ENCODE measurements around the gene NEK7. TPM values are rescaled to one million over a fixed set of nuclear protein-coding genes. Genes with fewer than 3 reads are reported as not detected.

Gene NEK7
- total RNA-seq, 1 donor from 2014 or later = 57.4 TPM

DNA sequence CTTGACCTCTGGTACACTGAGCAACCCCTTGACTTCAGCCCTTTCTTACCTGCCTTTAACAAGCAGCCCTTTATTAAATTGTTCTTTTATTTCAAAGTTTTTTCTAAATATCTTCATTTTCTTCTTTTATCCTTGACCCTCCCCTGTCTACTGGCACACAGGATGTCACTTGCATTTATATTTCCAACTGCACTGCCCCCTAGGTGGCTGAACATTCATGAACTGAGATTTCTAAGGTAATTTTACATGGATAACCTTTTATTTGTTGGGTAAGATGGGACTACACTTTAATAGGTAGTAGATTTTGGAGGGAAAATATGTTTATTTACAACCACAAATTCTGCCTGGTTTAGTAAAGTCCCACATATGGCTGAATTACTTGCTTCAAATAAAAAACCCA is 193.7 kb downstream of the NEK7 start:
- no peak for DNase-seq (ENCODE audit: low read depth in 2 of 2)

GRCh38 chr1:198352975-198353695 is 196.3 kb downstream of the NEK7 start:
- DNase-seq (ENCODE audit: low read depth in 2 of 2) = no peak

GRCh38 chr1:198357937-198358336 is 201.1 kb downstream of the NEK7 start:
- DNase-seq (ENCODE audit: low read depth in 2 of 2) = no peak

DNA sequence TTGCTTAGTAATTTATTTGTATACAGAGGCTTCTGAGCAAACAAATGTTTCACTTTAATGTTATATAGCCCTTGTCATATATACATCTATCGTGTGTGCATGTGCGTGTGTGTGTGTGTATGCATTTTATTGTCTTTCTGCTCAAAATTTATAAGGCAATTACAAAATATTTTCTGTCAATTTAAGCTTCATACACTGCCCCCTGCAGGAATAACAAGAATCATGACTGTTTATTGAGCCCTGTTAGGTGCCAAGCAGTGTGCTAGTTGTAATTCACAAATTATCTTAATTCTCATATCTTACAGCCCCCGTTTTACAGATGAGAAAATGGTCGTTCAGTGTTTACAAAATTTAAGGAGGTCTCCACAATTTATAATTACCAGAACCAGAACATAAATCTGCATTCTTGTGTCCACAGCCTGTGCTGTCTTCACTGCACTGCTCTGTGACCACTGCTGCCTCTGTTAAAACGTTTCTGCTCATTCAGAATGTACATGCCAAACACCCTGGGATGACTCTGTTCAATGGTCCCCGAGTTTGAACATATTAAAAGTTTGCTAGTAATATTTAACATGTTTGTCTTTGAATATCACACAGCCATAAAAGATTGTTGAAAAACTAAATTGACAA is 202.3 kb downstream of the NEK7 start:
- DNase-seq (ENCODE audit: low read depth in 2 of 2) = peak; percentile 5 to 41

DNA sequence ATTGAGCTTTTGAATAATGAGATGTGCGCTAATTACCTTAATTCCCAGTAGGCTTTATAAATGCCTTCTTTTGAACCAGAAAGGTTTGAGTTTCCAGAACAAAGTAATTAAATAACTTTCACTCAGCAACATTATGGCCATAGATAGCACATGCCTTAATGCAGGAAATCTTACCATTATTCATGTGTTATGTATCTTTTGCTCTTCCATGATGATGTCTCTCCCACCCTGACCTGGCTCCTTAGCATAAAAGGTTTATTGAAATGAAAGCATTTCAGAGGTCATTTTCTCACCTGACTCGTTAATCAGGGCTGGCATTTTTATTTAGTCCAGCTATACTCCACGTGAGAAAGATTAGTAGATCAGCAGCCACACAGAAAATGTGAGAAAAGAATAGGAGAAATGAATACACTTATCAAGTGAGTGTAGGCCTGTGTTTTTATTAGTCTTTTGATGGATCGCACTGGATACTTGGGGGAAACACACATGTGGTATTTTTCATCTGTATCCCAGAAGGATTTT is 203.5 kb downstream of the NEK7 start:
- DNase-seq (ENCODE audit: low read depth in 2 of 2) = no peak

- DNase-seq (ENCODE audit: low read depth in 2 of 2) = no peak
These were observed 204.5 kb downstream of the NEK7 start for GRCh38 chr1:198361237-198361767.

DNA sequence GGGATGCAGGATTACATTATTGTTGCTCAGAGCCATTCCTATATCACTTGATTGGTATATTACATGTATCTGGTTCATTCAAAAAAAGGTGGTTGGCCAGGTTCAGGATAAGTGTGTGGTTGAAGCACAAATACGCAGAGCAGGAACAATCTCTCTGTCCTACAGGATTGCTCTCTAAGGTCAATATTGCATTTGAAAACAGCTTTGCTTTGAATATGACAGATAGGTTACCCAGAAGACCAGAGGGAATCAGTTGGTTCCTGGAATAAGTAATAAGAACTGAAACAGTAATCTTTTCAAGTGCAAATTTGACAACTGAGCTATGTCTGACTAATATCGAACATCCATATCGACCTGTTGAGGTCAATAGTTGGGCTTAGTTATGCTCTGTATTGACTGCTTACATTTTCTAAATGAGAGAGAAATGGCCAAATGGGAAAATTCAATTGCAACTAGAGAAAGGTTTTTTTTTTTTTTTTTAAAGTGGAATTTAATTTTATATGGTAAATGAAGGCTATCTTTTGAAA is 206.9 kb downstream of the NEK7 start:
- DNase-seq (ENCODE audit: low read depth in 2 of 2) = no peak

GRCh38 chr1:198364471-198364870 is 207.7 kb downstream of the NEK7 start:
- no peak for DNase-seq (ENCODE audit: low read depth in 2 of 2)

DNA sequence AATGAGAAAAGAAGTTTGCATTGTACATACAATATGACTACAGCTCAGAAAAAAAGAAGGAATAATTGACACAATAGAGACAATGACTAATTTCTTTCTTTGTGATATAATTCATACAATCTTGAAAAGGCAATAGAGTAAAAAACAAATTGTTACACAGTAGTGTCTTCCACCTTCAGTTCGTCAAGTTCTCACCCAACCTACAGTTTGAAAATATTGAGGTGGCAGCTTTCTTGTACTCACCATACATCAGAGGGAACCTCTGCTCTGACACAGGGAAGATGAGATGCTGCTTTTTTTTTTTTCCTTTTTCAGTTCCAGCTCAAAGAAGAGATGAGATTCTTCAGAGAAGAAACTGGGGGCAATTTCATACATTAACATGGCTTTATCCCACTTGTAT is 210.5 kb downstream of the NEK7 start:
- no peak for DNase-seq (ENCODE audit: low read depth in 2 of 2)

DNA sequence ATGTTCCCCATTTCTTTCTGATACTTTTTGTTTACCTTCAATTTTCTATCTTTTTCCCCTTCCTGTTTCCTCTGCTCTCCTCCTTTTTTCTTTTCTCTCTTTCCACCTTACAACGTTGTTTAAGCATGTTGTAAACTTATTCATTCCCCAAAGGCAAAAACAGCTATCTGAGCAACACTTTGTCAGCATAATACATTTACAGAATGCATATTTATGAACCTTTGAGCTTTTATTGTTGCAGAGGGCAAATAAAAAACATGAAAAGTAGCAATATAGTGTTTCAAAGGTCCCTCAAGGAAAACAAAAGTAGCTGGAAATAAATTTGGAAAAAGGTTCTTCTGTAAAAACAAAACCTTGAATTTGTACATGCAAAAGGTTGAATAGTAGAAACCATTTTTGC is 214.2 kb downstream of the NEK7 start:
- no peak for DNase-seq (ENCODE audit: low read depth in 2 of 2)

Other genes starting within 250 kb of the NEK7 start
- not detected in 2 replicates for gene LHX9, start 239.6 kb upstream of the NEK7 start, total RNA-seq

All from dermis microvascular lymphatic vessel endothelial cell (primary cell).